Fibroblast of lung (primary cell): Measurements from ENCODE around the gene SAA4. TPM values are rescaled to one million over a fixed set of nuclear protein-coding genes. Genes with fewer than 3 reads are reported as not detected.
"Not testable (repeated sequence)": the region's sequence is repeated elsewhere in the genome, so short reads cannot be mapped to it uniquely, and the experiment has no call there.

ENCODE experiments used
- DNase-seq, 2 donors: peaks; one replicate each; pipeline versions ENCODE4 v3.0.0 to v3.0.0-alpha.2; 2010; ENCODE audit warnings: low read depth in 2 of 2
- H2AFZ ChIP-seq: 2 replicates; pipeline ENCODE4 v1.5.1; 2012; ENCODE audit warnings: low read length, control low read depth, inconsistent platforms
- H3K27ac ChIP-seq: 2 replicates; pipeline ENCODE4 v1.5.1; 2011; ENCODE audit warnings: low read length, control low read depth; ENCODE audit not compliant: insufficient read depth
- H3K27me3 ChIP-seq: 2 replicates; pipeline ENCODE4 v1.5.1; 2011; ENCODE audit warnings: mild to moderate bottlenecking, low read length; ENCODE audit not compliant: control insufficient read depth, insufficient read depth
- H3K36me3 ChIP-seq: 2 replicates; pipeline ENCODE4 v1.5.1; 2011; ENCODE audit warnings: low read length; ENCODE audit not compliant: control insufficient read depth, insufficient read depth
- H3K4me1 ChIP-seq: 2 replicates; pipeline ENCODE4 v1.5.1; 2011; ENCODE audit warnings: low read length; ENCODE audit not compliant: control insufficient read depth, insufficient read depth; ENCODE audit errors: extremely low read depth
- H3K4me2 ChIP-seq: 2 replicates; pipeline ENCODE4 v1.5.1; 2011; ENCODE audit warnings: low read length, control low read depth; ENCODE audit not compliant: insufficient read depth; ENCODE audit errors: extremely low read depth
- H3K4me3 ChIP-seq, 4 experiments: fragments of 200-600 bp in 1 of 4; sonication (generic) in 1 of 4; replicated peaks in 1 of 4; 2 replicates each; pipeline ENCODE4 v1.5.1; 2011 to 2016; ENCODE audit warnings: low read length in 4 of 4, low read depth in 3 of 4, mild to moderate bottlenecking in 3 of 4, control low read depth in 2 of 4, inconsistent platforms in 1 of 4, mixed read lengths in 1 of 4; ENCODE audit not compliant: insufficient read depth in 1 of 4; ENCODE audit errors: control extremely low read depth in 1 of 4
- H3K79me2 ChIP-seq: 2 replicates; pipeline ENCODE4 v1.5.1; 2012; ENCODE audit warnings: mild to moderate bottlenecking, low read length, inconsistent platforms; ENCODE audit not compliant: control insufficient read depth, insufficient read depth
- H3K9ac ChIP-seq: 2 replicates; pipeline ENCODE4 v1.5.1; 2011; ENCODE audit warnings: mild to moderate bottlenecking, low read length, control low read depth; ENCODE audit not compliant: insufficient read depth
- H3K9me3 ChIP-seq: 2 replicates; pipeline ENCODE4 v1.5.1; 2012; ENCODE audit warnings: low read depth, low read length; ENCODE audit not compliant: control insufficient read depth, insufficient read depth
- H4K20me1 ChIP-seq: 2 replicates; pipeline ENCODE4 v1.5.1; 2011; ENCODE audit warnings: low read length; ENCODE audit not compliant: control insufficient read depth, insufficient read depth; ENCODE audit errors: extremely low read depth
- EZH2 ChIP-seq: IDR thresholded peaks from 2 replicates; pipeline ENCODE4 v1.5.1; 2012; ENCODE audit warnings: low read length, control low read depth, mild to moderate bottlenecking; ENCODE audit errors: missing control alignments
- polyA plus RNA-seq, 2 donors: library from polyadenylated mRNA; depleted of rRNA in 1 of 2; stranded (reverse) in 1 of 2; unstranded in 1 of 2; fragments of >200 nt; gene quantifications; 2 replicates each; pipeline ENCODE4 v1.2.1, GENCODE V29; 2011 to 2012; ENCODE audit warnings: missing spikeins in 1 of 2
- total RNA-seq: library from RNA; depleted of rRNA; stranded (reverse); fragments of >200 nt; gene quantifications from 2 replicates; pipeline ENCODE4 v1.2.1, GENCODE V29; 2014
- TF ChIP-seq, protein P1 (sequence below), 2 donors: IDR thresholded peaks in 1 of 2; conservative IDR thresholded peaks in 1 of 2; 1 replicate in 1 of 2; 2 replicates in 1 of 2; pipeline ENCODE4 v1.5.1; 2011 to 2012; ENCODE audit warnings: low read length in 2 of 2, control low read depth in 1 of 2, inconsistent platforms in 1 of 2, low read depth in 1 of 2, mild to moderate bottlenecking in 1 of 2

Gene SAA4
- total and polyA plus RNA-seq, 2 donors (not counting 1 experiment from before 2014, with no cell fraction given), result not detected

DNA sequence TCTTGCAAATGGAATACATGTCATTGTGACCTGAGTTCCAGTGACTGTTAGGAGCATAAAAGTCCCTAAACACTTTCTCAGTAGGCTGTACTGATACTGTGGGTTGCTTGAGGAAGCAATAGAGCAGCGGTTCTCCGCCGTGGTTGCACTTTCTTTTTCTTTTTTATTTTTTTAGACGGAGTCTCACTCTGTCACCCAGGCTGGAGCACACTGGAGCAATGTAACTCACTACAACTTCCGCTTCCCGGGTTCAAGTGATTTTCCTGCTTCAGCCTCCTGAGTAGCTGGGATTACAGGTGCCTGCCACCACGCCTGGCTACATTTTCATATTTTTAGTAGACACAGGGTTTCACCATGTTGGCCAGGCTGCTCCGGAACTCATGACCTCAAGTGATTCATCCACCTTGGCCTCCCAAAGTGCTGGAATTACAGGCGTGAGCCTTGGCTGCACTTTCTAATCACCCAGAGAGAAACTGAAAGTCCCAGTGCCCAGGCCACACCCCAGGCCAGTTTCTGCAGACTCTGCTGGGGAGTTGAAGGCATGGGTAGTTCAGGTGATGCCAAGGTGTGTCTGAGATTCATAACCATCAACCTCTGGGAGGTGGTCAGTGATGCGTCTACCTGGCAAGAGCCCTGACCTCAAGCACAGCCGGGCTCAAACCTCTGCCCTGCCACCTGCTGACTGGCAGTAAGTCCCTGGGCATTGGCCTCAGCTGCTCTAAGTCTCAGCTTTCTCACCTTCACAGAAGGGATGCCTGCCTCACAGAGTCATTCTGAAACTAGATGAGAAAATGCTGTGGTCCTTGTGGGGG, 10.0 kb upstream of the SAA4 start:
- not testable (repeated sequence) for H3K27ac ChIP-seq, DNase-seq, H4K20me1 ChIP-seq, H3K4me2 ChIP-seq, H3K9me3 ChIP-seq, H3K4me3 ChIP-seq, H2AFZ ChIP-seq, H3K27me3 ChIP-seq, H3K36me3 ChIP-seq, H3K79me2 ChIP-seq, H3K4me1 ChIP-seq, H3K9ac ChIP-seq

DNA sequence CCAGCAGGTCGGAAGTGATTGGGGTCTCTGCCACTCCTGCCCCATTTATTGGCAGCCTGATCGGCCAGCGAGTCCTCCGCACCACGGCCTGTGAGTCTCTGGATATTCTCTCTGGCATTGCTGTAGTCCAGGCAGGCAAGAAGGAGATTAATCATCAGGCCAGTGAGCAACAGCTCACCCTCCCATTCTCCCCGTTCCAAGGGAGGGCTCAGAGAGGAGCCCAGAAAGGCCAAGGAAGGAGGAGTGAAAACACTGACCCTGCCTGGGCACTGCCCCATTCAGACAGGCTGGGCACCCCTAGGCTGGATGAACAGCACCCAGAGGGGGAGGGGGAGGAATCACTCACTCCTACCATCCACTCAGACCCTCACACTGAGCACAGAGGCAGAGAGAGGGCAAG, 8.8 kb upstream of the SAA4 start:
- Histone ChIP-seq H3K4me3 (no peak overlapping the region), H3K27me3 (peaks cover 2% of the 10 kb centered on the region), H3K36me3 (no peaks in the 10 kb centered on the region), H2AFZ (no peak overlapping the region), H3K4me2 (no peak overlapping the region), H3K9me3 (no peaks in the 10 kb centered on the region), H3K27ac (no peak overlapping the region), H4K20me1 (no peaks in the 10 kb centered on the region), H3K4me1 (no peaks in the 10 kb centered on the region), H3K79me2 (no peaks in the 10 kb centered on the region), H3K9ac (no peak overlapping the region)
- peak in 1 of 2 donors; percentile 15 for DNase-seq
- TF ChIP-seq EZH2, result no peak

DNA sequence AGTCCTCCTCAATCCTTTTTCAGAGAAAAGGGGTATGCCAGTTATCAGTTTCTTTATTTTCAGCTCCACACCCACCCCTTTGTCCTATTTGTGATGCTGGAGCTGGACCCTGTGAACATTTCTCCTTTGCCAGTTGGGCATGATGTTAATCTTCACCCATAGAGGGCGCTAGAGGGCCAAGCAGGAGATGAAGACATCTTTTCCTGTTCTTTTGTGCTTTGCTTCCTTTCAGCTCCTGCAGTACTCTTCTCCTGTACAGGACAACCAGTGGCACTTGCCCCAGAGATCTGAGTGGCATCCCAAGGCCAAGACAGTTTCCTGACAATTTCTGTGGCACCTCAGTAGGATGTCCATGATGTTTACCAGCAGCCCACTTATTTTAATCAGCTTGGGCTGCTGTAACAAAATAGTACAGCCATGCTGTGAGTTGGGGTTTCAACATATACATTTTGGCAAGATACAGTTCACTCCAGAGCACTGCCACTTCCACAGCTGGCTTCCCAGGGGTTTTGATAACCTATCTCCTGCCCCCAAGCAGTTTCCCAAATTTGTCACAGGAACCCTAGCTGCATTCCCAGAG, 7.3 kb upstream of the SAA4 start:
- Histone ChIP-seq H3K79me2 (no peaks in the 10 kb centered on the region), H3K4me2 (no peak overlapping the region), H4K20me1 (no peaks in the 10 kb centered on the region), H2AFZ (no peak overlapping the region), H3K27ac (no peak overlapping the region), H3K27me3 (no peaks in the 10 kb centered on the region), H3K9ac (no peak overlapping the region), H3K4me1 (no peaks in the 10 kb centered on the region), H3K9me3 (no peaks in the 10 kb centered on the region), H3K4me3 (no peak overlapping the region), H3K36me3 (no peaks in the 10 kb centered on the region)
- DNase-seq, result peak; percentile 56 to 80
- no peak for TF ChIP-seq EZH2
- TF ChIP-seq, protein P1, sequence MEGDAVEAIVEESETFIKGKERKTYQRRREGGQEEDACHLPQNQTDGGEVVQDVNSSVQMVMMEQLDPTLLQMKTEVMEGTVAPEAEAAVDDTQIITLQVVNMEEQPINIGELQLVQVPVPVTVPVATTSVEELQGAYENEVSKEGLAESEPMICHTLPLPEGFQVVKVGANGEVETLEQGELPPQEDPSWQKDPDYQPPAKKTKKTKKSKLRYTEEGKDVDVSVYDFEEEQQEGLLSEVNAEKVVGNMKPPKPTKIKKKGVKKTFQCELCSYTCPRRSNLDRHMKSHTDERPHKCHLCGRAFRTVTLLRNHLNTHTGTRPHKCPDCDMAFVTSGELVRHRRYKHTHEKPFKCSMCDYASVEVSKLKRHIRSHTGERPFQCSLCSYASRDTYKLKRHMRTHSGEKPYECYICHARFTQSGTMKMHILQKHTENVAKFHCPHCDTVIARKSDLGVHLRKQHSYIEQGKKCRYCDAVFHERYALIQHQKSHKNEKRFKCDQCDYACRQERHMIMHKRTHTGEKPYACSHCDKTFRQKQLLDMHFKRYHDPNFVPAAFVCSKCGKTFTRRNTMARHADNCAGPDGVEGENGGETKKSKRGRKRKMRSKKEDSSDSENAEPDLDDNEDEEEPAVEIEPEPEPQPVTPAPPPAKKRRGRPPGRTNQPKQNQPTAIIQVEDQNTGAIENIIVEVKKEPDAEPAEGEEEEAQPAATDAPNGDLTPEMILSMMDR (conservative IDR thresholded peaks at IDR 0.05 in 1 of 2, IDR thresholded peaks at IDR 0.05 in 1 of 2; ENCODE audit: low read depth in 1 of 2, low read length in 2 of 2), result peak; percentile 65 to 95

DNA sequence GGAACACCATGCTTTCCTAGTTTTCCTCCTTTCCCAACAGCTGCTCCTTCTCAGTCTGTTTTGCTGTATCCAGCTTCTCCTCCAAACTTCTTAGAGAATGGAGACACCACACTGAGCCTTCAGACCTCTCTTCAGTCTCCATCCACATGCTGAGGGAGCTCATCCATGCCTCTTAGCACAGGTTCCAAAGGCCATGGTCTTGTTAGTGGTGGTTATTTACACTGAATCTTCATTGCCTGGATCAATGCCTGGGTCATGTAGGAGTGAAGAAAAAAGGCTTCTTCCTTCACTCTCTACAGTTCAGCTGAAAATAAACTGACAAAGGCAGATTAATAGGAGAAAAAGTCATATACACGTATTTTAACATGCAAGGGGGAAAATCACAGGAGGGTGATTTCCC, 3.1 kb upstream of the SAA4 start:
- TF ChIP-seq, protein P1 (conservative IDR thresholded peaks at IDR 0.05 in 1 of 2, IDR thresholded peaks at IDR 0.05 in 1 of 2; ENCODE audit: low read depth in 1 of 2, low read length in 2 of 2), result no peak
- no peak for TF ChIP-seq EZH2
- H3K4me1 ChIP-seq, result no peaks in the 10 kb centered on the region
- no peak overlapping the region for H3K27ac ChIP-seq
- no peak overlapping the region for H3K9ac ChIP-seq
- DNase-seq, result no peak
- no peaks in the 10 kb centered on the region for H3K79me2 ChIP-seq
- H2AFZ ChIP-seq, result no peak overlapping the region
- no peaks in the 10 kb centered on the region for H3K9me3 ChIP-seq
- H3K36me3 ChIP-seq, result no peaks in the 10 kb centered on the region
- no peaks in the 10 kb centered on the region for H4K20me1 ChIP-seq
- H3K4me2 ChIP-seq, result no peak overlapping the region
- H3K27me3 ChIP-seq, result peaks cover 4% of the 10 kb centered on the region
- H3K4me3 ChIP-seq, result no peak overlapping the region
